ENCODE results near the gene TMC7.

- no peak for TF ChIP-seq CTCF (CRISPR knock-in tag; IDR thresholded peaks at IDR 0.05)
- TF ChIP-seq ZNF275 (CRISPR knock-in tag; IDR thresholded peaks at IDR 0.05; ENCODE audit: borderline replicate concordance): no peak
- no peak for TF ChIP-seq ZNF792 (CRISPR knock-in tag; IDR thresholded peaks at IDR 0.05)
- TF ChIP-seq JUND (CRISPR knock-in tag; IDR thresholded peaks at IDR 0.05): no peak
- no peak for TF ChIP-seq U2AF2 (IDR thresholded peaks at IDR 0.05; ENCODE audit: low read depth, low read length)
- no peak for TF ChIP-seq SUZ12 (IDR thresholded peaks at IDR 0.05; ENCODE audit: low read depth, low read length)
- TF ChIP-seq REST (IDR thresholded peaks at IDR 0.05; ENCODE audit: borderline replicate concordance in 1 of 2, low read depth in 1 of 2, low read length in 2 of 2): no peak
- no peak for TF ChIP-seq PRDM10 (CRISPR knock-in tag; IDR thresholded peaks at IDR 0.05; ENCODE audit: low read depth)
Observed at GRCh38 chr16:19020689-19021088, 37.0 kb downstream of the TMC7 start.
